ENCODE data around the gene SHTN1.

The SHTN1 gene

GRCh38 chr10:116909307-116909706, 95.7 kb downstream of the SHTN1 start:
- Histone ChIP-seq H3K27me3 (ENCODE audit: control insufficient read depth, insufficient read depth, low read length) (no peaks in the 10 kb centered on the region), H3K9ac (ENCODE audit: low read length) (no peak overlapping the region), H3K4me1 (ENCODE audit: control insufficient read depth, insufficient read depth, low read length) (no peaks in the 10 kb centered on the region), H3K9me3 (ENCODE audit: control insufficient read depth, low read length) (no peaks in the 10 kb centered on the region), H3K36me3 (ENCODE audit: control insufficient read depth, insufficient read depth, low read length) (no peaks in the 10 kb centered on the region), H3K4me3 (ENCODE audit: low read length) (no peak overlapping the region)

- no peaks in the 10 kb centered on the region for H3K27me3 ChIP-seq (ENCODE audit: control insufficient read depth, insufficient read depth, low read length)
- no peaks in the 10 kb centered on the region for H3K9me3 ChIP-seq (ENCODE audit: control insufficient read depth, low read length)
- no peak overlapping the region for H3K9ac ChIP-seq (ENCODE audit: low read length)
- no peak overlapping the region for H3K4me3 ChIP-seq (ENCODE audit: low read length)
- H3K4me1 ChIP-seq (ENCODE audit: control insufficient read depth, insufficient read depth, low read length) = no peaks in the 10 kb centered on the region
- H3K36me3 ChIP-seq (ENCODE audit: control insufficient read depth, insufficient read depth, low read length) = no peaks in the 10 kb centered on the region
Measured at GRCh38 chr10:116907245-116907987, 97.6 kb downstream of the SHTN1 start.

GRCh38 chr10:116905845-116906210, 99.2 kb downstream of the SHTN1 start:
- no peaks in the 10 kb centered on the region for H3K36me3 ChIP-seq (ENCODE audit: control insufficient read depth, insufficient read depth, low read length)
- H3K4me1 ChIP-seq (ENCODE audit: control insufficient read depth, insufficient read depth, low read length) = no peaks in the 10 kb centered on the region
- no peak overlapping the region for H3K9ac ChIP-seq (ENCODE audit: low read length)
- no peaks in the 10 kb centered on the region for H3K9me3 ChIP-seq (ENCODE audit: control insufficient read depth, low read length)
- no peak overlapping the region for H3K4me3 ChIP-seq (ENCODE audit: low read length)
- H3K27me3 ChIP-seq (ENCODE audit: control insufficient read depth, insufficient read depth, low read length) = no peaks in the 10 kb centered on the region

GRCh38 chr10:116899626-116900025, 105.4 kb downstream of the SHTN1 start:
- Histone ChIP-seq H3K4me3 (ENCODE audit: low read length) (no peak overlapping the region), H3K36me3 (ENCODE audit: control insufficient read depth, insufficient read depth, low read length) (no peaks in the 10 kb centered on the region), H3K27me3 (ENCODE audit: control insufficient read depth, insufficient read depth, low read length) (no peaks in the 10 kb centered on the region), H3K4me1 (ENCODE audit: control insufficient read depth, insufficient read depth, low read length) (no peaks in the 10 kb centered on the region), H3K9me3 (ENCODE audit: control insufficient read depth, low read length) (no peaks in the 10 kb centered on the region), H3K9ac (ENCODE audit: low read length) (no peak overlapping the region)

- no peaks in the 10 kb centered on the region for H3K27me3 ChIP-seq (ENCODE audit: control insufficient read depth, insufficient read depth, low read length)
- peaks cover 12% of the 10 kb centered on the region for H3K4me1 ChIP-seq (ENCODE audit: control insufficient read depth, insufficient read depth, low read length)
- H3K9ac ChIP-seq (ENCODE audit: low read length) = no peak overlapping the region
- no peaks in the 10 kb centered on the region for H3K9me3 ChIP-seq (ENCODE audit: control insufficient read depth, low read length)
- H3K4me3 ChIP-seq (ENCODE audit: low read length) = no peak overlapping the region
- H3K36me3 ChIP-seq (ENCODE audit: control insufficient read depth, insufficient read depth, low read length) = no peaks in the 10 kb centered on the region
Measured at GRCh38 chr10:116893686-116894037, 111.3 kb downstream of the SHTN1 start.

- Histone ChIP-seq H3K36me3 (ENCODE audit: control insufficient read depth, insufficient read depth, low read length) (no peaks in the 10 kb centered on the region), H3K9me3 (ENCODE audit: control insufficient read depth, low read length) (no peaks in the 10 kb centered on the region), H3K4me3 (ENCODE audit: low read length) (no peak overlapping the region), H3K9ac (ENCODE audit: low read length) (no peak overlapping the region), H3K4me1 (ENCODE audit: control insufficient read depth, insufficient read depth, low read length) (peaks cover 12% of the 10 kb centered on the region), H3K27me3 (ENCODE audit: control insufficient read depth, insufficient read depth, low read length) (no peaks in the 10 kb centered on the region)
Measured at GRCh38 chr10:116892907-116893685, 111.9 kb downstream of the SHTN1 start.

GRCh38 chr10:116891208-116891607, 113.8 kb downstream of the SHTN1 start:
- Histone ChIP-seq H3K9ac (ENCODE audit: low read length) (no peak overlapping the region), H3K36me3 (ENCODE audit: control insufficient read depth, insufficient read depth, low read length) (no peaks in the 10 kb centered on the region), H3K4me1 (ENCODE audit: control insufficient read depth, insufficient read depth, low read length) (peaks cover 12% of the 10 kb centered on the region), H3K27me3 (ENCODE audit: control insufficient read depth, insufficient read depth, low read length) (no peaks in the 10 kb centered on the region), H3K9me3 (ENCODE audit: control insufficient read depth, low read length) (no peaks in the 10 kb centered on the region), H3K4me3 (ENCODE audit: low read length) (no peak overlapping the region)

- peaks cover 12% of the 10 kb centered on the region for H3K4me1 ChIP-seq (ENCODE audit: control insufficient read depth, insufficient read depth, low read length)
- no peak overlapping the region for H3K9ac ChIP-seq (ENCODE audit: low read length)
- H3K9me3 ChIP-seq (ENCODE audit: control insufficient read depth, low read length) = no peaks in the 10 kb centered on the region
- no peaks in the 10 kb centered on the region for H3K27me3 ChIP-seq (ENCODE audit: control insufficient read depth, insufficient read depth, low read length)
- no peaks in the 10 kb centered on the region for H3K36me3 ChIP-seq (ENCODE audit: control insufficient read depth, insufficient read depth, low read length)
- H3K4me3 ChIP-seq (ENCODE audit: low read length) = no peak overlapping the region
Measured at GRCh38 chr10:116889066-116889465, 115.9 kb downstream of the SHTN1 start.

- H3K9ac ChIP-seq (ENCODE audit: low read length) = no peak overlapping the region
- H3K4me3 ChIP-seq (ENCODE audit: low read length) = no peak overlapping the region
- no peaks in the 10 kb centered on the region for H3K9me3 ChIP-seq (ENCODE audit: control insufficient read depth, low read length)
- no peaks in the 10 kb centered on the region for H3K27me3 ChIP-seq (ENCODE audit: control insufficient read depth, insufficient read depth, low read length)
- H3K36me3 ChIP-seq (ENCODE audit: control insufficient read depth, insufficient read depth, low read length) = no peaks in the 10 kb centered on the region
- H3K4me1 ChIP-seq (ENCODE audit: control insufficient read depth, insufficient read depth, low read length) = peaks cover 12% of the 10 kb centered on the region
Measured at GRCh38 chr10:116888380-116889055, 116.5 kb downstream of the SHTN1 start.

GRCh38 chr10:116886772-116887171, 118.2 kb downstream of the SHTN1 start:
- Histone ChIP-seq H3K27me3 (ENCODE audit: control insufficient read depth, insufficient read depth, low read length) (no peaks in the 10 kb centered on the region), H3K4me1 (ENCODE audit: control insufficient read depth, insufficient read depth, low read length) (peaks cover 7% of the 10 kb centered on the region), H3K4me3 (ENCODE audit: low read length) (no peak overlapping the region), H3K9me3 (ENCODE audit: control insufficient read depth, low read length) (no peaks in the 10 kb centered on the region), H3K36me3 (ENCODE audit: control insufficient read depth, insufficient read depth, low read length) (no peaks in the 10 kb centered on the region), H3K9ac (ENCODE audit: low read length) (no peak overlapping the region)

- Histone ChIP-seq H3K9me3 (ENCODE audit: control insufficient read depth, low read length) (no peaks in the 10 kb centered on the region), H3K9ac (ENCODE audit: low read length) (no peak overlapping the region), H3K27me3 (ENCODE audit: control insufficient read depth, insufficient read depth, low read length) (no peaks in the 10 kb centered on the region), H3K36me3 (ENCODE audit: control insufficient read depth, insufficient read depth, low read length) (no peaks in the 10 kb centered on the region), H3K4me1 (ENCODE audit: control insufficient read depth, insufficient read depth, low read length) (no peaks in the 10 kb centered on the region), H3K4me3 (ENCODE audit: low read length) (no peak overlapping the region)
Measured at GRCh38 chr10:116882639-116883038, 122.3 kb downstream of the SHTN1 start.
